ENCODE data around the gene C2CD2L.

The C2CD2L gene

GRCh38 chr11:119116235-119116594 lies 9.1 kb downstream of the C2CD2L start:
- Histone ChIP-seq H3K27ac (no peak overlapping the region), H3K4me3 (ENCODE audit: low read depth, low read length) (no peak overlapping the region), H3K36me3 (peaks cover 17% of the 10 kb centered on the region), H3K9me3 (ENCODE audit: severe bottlenecking) (no peaks in the 10 kb centered on the region), H3K27me3 (ENCODE audit: insufficient read depth, low read depth, severe bottlenecking) (no peaks in the 10 kb centered on the region)
- no peak for TF ChIP-seq CTCF (IDR thresholded peaks at IDR 0.05; ENCODE audit: low read depth, low read length)
- no peak for DNase-seq

GRCh38 chr11:119116601-119117000 lies 9.5 kb downstream of the C2CD2L start:
- H3K27me3 ChIP-seq (ENCODE audit: insufficient read depth, low read depth, severe bottlenecking): no peaks in the 10 kb centered on the region
- H3K36me3 ChIP-seq: peaks cover 14% of the 10 kb centered on the region
- H3K4me3 ChIP-seq (ENCODE audit: low read depth, low read length): no peak overlapping the region
- H3K9me3 ChIP-seq (ENCODE audit: severe bottlenecking): no peaks in the 10 kb centered on the region
- H3K27ac ChIP-seq: no peak overlapping the region
- no peak for TF ChIP-seq CTCF (IDR thresholded peaks at IDR 0.05; ENCODE audit: low read depth, low read length)
- no peak for DNase-seq

GRCh38 chr11:119117004-119117706 lies 10.0 kb downstream of the C2CD2L start:
- TF ChIP-seq CTCF (IDR thresholded peaks at IDR 0.05; ENCODE audit: low read depth, low read length): no peak
- DNase-seq: no peak
- no peak overlapping the region for H3K4me3 ChIP-seq (ENCODE audit: low read depth, low read length)
- no peaks in the 10 kb centered on the region for H3K27me3 ChIP-seq (ENCODE audit: insufficient read depth, low read depth, severe bottlenecking)
- no peaks in the 10 kb centered on the region for H3K9me3 ChIP-seq (ENCODE audit: severe bottlenecking)
- peaks cover 18% of the 10 kb centered on the region for H3K36me3 ChIP-seq
- no peak overlapping the region for H3K27ac ChIP-seq

GRCh38 chr11:119118227-119118626 lies 11.1 kb downstream of the C2CD2L start:
- no peaks in the 10 kb centered on the region for H3K9me3 ChIP-seq (ENCODE audit: severe bottlenecking)
- TF ChIP-seq CTCF (IDR thresholded peaks at IDR 0.05; ENCODE audit: low read depth, low read length): no peak
- no peak overlapping the region for H3K27ac ChIP-seq
- peaks cover 18% of the 10 kb centered on the region for H3K36me3 ChIP-seq
- no peak overlapping the region for H3K4me3 ChIP-seq (ENCODE audit: low read depth, low read length)
- no peaks in the 10 kb centered on the region for H3K27me3 ChIP-seq (ENCODE audit: insufficient read depth, low read depth, severe bottlenecking)
- DNase-seq: no peak

- peaks cover 21% of the 10 kb centered on the region for H3K36me3 ChIP-seq
- no peak overlapping the region for H3K27ac ChIP-seq
- H3K4me3 ChIP-seq (ENCODE audit: low read depth, low read length): no peak overlapping the region
- H3K27me3 ChIP-seq (ENCODE audit: insufficient read depth, low read depth, severe bottlenecking): no peaks in the 10 kb centered on the region
- TF ChIP-seq CTCF (IDR thresholded peaks at IDR 0.05; ENCODE audit: low read depth, low read length): no peak
- no peak for DNase-seq
- H3K9me3 ChIP-seq (ENCODE audit: severe bottlenecking): no peaks in the 10 kb centered on the region
These were observed 11.8 kb downstream of the C2CD2L start for GRCh38 chr11:119118946-119119345.

- peak; percentile 52 for DNase-seq
- Histone ChIP-seq H3K4me3 (ENCODE audit: low read depth, low read length) (peak overlapping the region; percentile 42), H3K27me3 (ENCODE audit: insufficient read depth, low read depth, severe bottlenecking) (no peaks in the 10 kb centered on the region), H3K27ac (peak overlapping the region; percentile 94), H3K9me3 (ENCODE audit: severe bottlenecking) (no peaks in the 10 kb centered on the region), H3K36me3 (peaks cover 21% of the 10 kb centered on the region)
- no peak for TF ChIP-seq CTCF (IDR thresholded peaks at IDR 0.05; ENCODE audit: low read depth, low read length)
These were observed 13.5 kb downstream of the C2CD2L start for GRCh38 chr11:119120639-119121007.

Data from WERI-Rb-1 (cell line).